ENCODE results near the gene GATD1.

The GATD1 gene

GRCh38 chr11:777288-778255, at the start of gene GATD1:
GATD1 (minus strand) TSS chr11:777487; CDS start chr11:777462, 25 bp downstream.
- DNase-seq, result peak in 1 of 2 experiments; percentile 35

- DNase-seq, result no peak
Observed at GRCh38 chr11:826836-827145, 49.5 kb upstream of the GATD1 start.

GRCh38 chr11:826227-826621, 48.9 kb upstream of the GATD1 start:
- no peak for DNase-seq

- no peak for DNase-seq
Observed at GRCh38 chr11:825366-826226, 48.3 kb upstream of the GATD1 start.

GRCh38 chr11:824942-825341, 47.7 kb upstream of the GATD1 start:
- no peak for DNase-seq

GRCh38 chr11:824292-824880, 47.1 kb upstream of the GATD1 start:
- DNase-seq, result no peak

- DNase-seq, result no peak
Observed at GRCh38 chr11:823441-824291, 46.4 kb upstream of the GATD1 start.

- no peak for DNase-seq
Observed at GRCh38 chr11:821512-822371, 44.5 kb upstream of the GATD1 start.

- no peak for DNase-seq
Observed at GRCh38 chr11:820655-821511, 43.6 kb upstream of the GATD1 start.

- no peak for DNase-seq
Observed at GRCh38 chr11:819943-820649, 42.8 kb upstream of the GATD1 start.

GRCh38 chr11:819129-819931, 42.0 kb upstream of the GATD1 start:
- peak in 1 of 2 experiments; percentile 36 for DNase-seq

GRCh38 chr11:818396-819128, 41.3 kb upstream of the GATD1 start, which contains the start of gene PNPLA2:
PNPLA2 (plus strand) TSS chr11:818914; CDS start chr11:819719, 805 bp downstream.
- DNase-seq, result no peak

GRCh38 chr11:816433-816779, 39.1 kb upstream of the GATD1 start:
- DNase-seq, result no peak

- no peak for DNase-seq
Observed at GRCh38 chr11:815675-816432, 38.6 kb upstream of the GATD1 start.

GRCh38 chr11:813456-814096, 36.3 kb upstream of the GATD1 start:
- no peak for DNase-seq

- no peak for DNase-seq
Observed at GRCh38 chr11:813072-813455, 35.8 kb upstream of the GATD1 start.

- no peak for DNase-seq
Observed at GRCh38 chr11:812390-812789, 35.1 kb upstream of the GATD1 start.
